GM23248 (cell line): ENCODE measurements around the gene ZNF718. TPM values are rescaled to one million over a fixed set of nuclear protein-coding genes. Genes with fewer than 3 reads are reported as not detected.
"Not testable (repeated sequence)": the region's sequence is repeated elsewhere in the genome, so short reads cannot be mapped to it uniquely, and the experiment has no call there.

Experiments used
- DNase-seq: peaks from one replicate; pipeline ENCODE4 v3.0.0-alpha.2; 2015
- H2AFZ ChIP-seq: fragments of 200-600 bp; sonication (generic); 2 replicates; pipeline ENCODE4 v1.6.1; 2016; ENCODE audit warnings: antibody characterized with exemption
- H3F3A ChIP-seq: fragments of 200-600 bp; sonication (generic); 2 replicates; pipeline ENCODE4 v1.6.1; 2016; ENCODE audit warnings: mild to moderate bottlenecking, antibody characterized with exemption, mixed run types; ENCODE audit not compliant: insufficient read depth
- H3K27ac ChIP-seq: fragments of 200-600 bp; sonication (generic); 2 replicates; pipeline ENCODE4 v1.5.1; 2016; ENCODE audit warnings: mild to moderate bottlenecking
- H3K27me3 ChIP-seq: fragments of 200-600 bp; sonication (generic); replicated peaks from 2 replicates; pipeline ENCODE4 v1.6.1; 2016; ENCODE audit warnings: mild to moderate bottlenecking; ENCODE audit not compliant: insufficient read depth
- H3K36me3 ChIP-seq: fragments of 200-600 bp; sonication (generic); 2 replicates; pipeline ENCODE4 v1.6.1; 2016; ENCODE audit warnings: low read depth, mild to moderate bottlenecking
- H3K4me1 ChIP-seq: fragments of 200-600 bp; sonication (generic); 2 replicates; pipeline ENCODE4 v1.6.1; 2016; ENCODE audit warnings: mild to moderate bottlenecking; ENCODE audit not compliant: insufficient read depth
- H3K4me2 ChIP-seq: fragments of 200-600 bp; sonication (generic); one replicate; pipeline ENCODE4 v1.6.1; 2016; ENCODE audit warnings: mild to moderate bottlenecking; ENCODE audit not compliant: unreplicated experiment
- H3K4me3 ChIP-seq: fragments of 200-600 bp; sonication (generic); 2 replicates; pipeline ENCODE4 v1.5.1; 2016; ENCODE audit warnings: mild to moderate bottlenecking
- H3K79me2 ChIP-seq: fragments of 200-600 bp; sonication (generic); 2 replicates; pipeline ENCODE4 v1.6.1; 2016; ENCODE audit warnings: mild to moderate bottlenecking; ENCODE audit not compliant: insufficient read depth
- H3K9ac ChIP-seq: fragments of 200-600 bp; sonication (generic); 2 replicates; pipeline ENCODE4 v1.6.1; 2016; ENCODE audit warnings: mild to moderate bottlenecking
- H3K9me2 ChIP-seq: fragments of 200-600 bp; sonication (generic); 2 replicates; pipeline ENCODE4 v1.6.1; 2016; ENCODE audit warnings: mixed run types, mild to moderate bottlenecking, moderate library complexity; ENCODE audit not compliant: insufficient read depth
- H3K9me3 ChIP-seq: fragments of 200-600 bp; sonication (generic); one replicate; pipeline ENCODE4 v1.6.1; 2017; ENCODE audit warnings: low read depth
- H4K20me1 ChIP-seq: fragments of 200-600 bp; sonication (generic); 2 replicates; pipeline ENCODE4 v1.6.0; 2016; ENCODE audit not compliant: insufficient read depth
- EZH2 ChIP-seq: fragments of 200-600 bp; sonication (generic); IDR thresholded peaks from 2 replicates; pipeline ENCODE4 v1.6.1; 2018; ENCODE audit warnings: antibody characterized with exemption, mild to moderate bottlenecking; ENCODE audit not compliant: insufficient read depth, poor library complexity, severe bottlenecking
- EZH2phosphoT487 ChIP-seq: fragments of 200-600 bp; sonication (generic); IDR thresholded peaks from 2 replicates; pipeline ENCODE4 v1.6.1; 2018; ENCODE audit warnings: antibody characterized with exemption, moderate library complexity, mild to moderate bottlenecking, low read depth; ENCODE audit not compliant: insufficient read depth
- WGBS, 2 experiments: methylation state at CpG; one replicate each; pipeline ENCODE4 v1.1.6; 2015 to 2017; ENCODE audit warnings: low lambda C conversion rate in 2 of 2, low coverage in 1 of 2; ENCODE audit errors: missing lambda C conversion rate in 2 of 2; 5-methylcytosine and 5-hydroxymethylcytosine counted together
- in situ Hi-C: fragments of 300-500 bp; cut with MboI; formaldehyde crosslinking; loops from 2 replicates; pipeline ENCODE4 v1.15.0; 2020
- polyA plus RNA-seq: library from polyadenylated mRNA; unstranded; fragments of >200 nt; fragmentation: Nextera tagmentation; extraction: Ambion mirVana; gene quantifications from 2 replicates; pipeline ENCODE4 v1.2.1, GENCODE V29; 2016
- total RNA-seq: library from RNA; depleted of rRNA; stranded (reverse); fragments of >200 nt; shearing (Covaris generic); gene quantifications from 2 replicates; pipeline ENCODE4 v1.2.3, GENCODE V29; 2014; rRNA removed

Gene ZNF718
- total RNA-seq: 2.4 and 5.8 TPM in 2 replicates
- 2.7 and 3.4 TPM in 2 replicates for polyA plus RNA-seq

DNA sequence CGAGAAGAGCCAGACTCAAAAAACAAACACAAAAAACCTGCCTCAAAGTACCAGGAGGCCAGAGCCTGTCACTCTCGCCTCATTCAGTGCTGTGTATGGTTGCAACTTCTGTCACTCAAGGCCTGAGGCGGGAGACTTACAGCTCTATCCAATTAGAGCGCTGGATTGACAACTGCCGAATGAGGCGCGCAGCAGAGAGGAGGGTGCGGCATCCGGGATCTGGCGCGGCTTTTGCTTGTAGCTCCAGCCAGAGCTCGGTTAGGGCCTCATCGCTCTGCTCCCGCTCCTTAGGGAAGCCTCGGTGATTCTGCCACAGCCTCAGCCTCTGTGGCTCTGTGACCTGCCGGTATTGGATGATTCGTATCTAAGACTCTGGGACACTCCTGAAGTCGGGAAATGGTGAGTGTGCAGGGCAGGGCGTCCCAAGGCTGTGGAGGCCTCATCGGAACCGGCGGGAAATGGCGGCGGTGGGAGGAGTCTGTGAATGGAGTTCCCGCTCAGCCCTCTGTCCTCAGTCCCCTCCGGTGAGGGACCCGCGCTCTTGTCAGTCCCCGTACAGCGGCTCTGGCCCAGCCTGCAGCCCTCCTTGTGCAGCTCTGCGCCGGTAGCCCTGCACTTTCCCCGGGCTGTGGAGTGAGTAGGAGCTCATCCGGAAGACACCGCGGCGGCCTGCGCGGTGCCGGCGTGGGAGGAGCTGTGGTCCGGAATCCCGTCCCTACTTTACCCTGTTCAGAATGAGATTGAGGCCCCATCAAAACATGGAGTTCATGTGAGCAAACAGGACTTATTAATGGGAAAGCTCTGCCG, at the start of gene ZNF718:
ZNF718 (plus strand) TSS at position 227 of the 807 bp plus-strand sequence; CDS start at position 397, 170 bp downstream.
- Histone ChIP-seq H4K20me1 (no peaks in the 10 kb centered on the region), H3K79me2 (peaks cover 46% of the 10 kb centered on the region), H3K36me3 (peaks cover 23% of the 10 kb centered on the region), H3K27me3 (no peaks in the 10 kb centered on the region), H3K27ac (peak within 1 kb of the TSS; percentile 81), H3K9ac (peak within 1 kb of the TSS; percentile 87), H2AFZ (peak within 1 kb of the TSS; percentile 95), H3K9me3 (no peaks in the 10 kb centered on the region), H3K4me1 (no peaks in the 10 kb centered on the region; the same call in 1 of the 2 replicates), H3F3A (peaks cover 4% of the 10 kb centered on the region; the same call in 1 of the 2 replicates), H3K4me2 (peak within 1 kb of the TSS; percentile 74), H3K9me2 (no peaks in the 10 kb centered on the region), H3K4me3 (peak within 1 kb of the TSS; percentile 86)
- in situ Hi-C loops: no loop called here
- WGBS, 2 experiments: 0 to 2% methylated on average over 43 to 44 of the region's 44 CpGs
- TF ChIP-seq EZH2 (no peak), EZH2phosphoT487 (no peak)
- peak; percentile 98 for DNase-seq

DNA sequence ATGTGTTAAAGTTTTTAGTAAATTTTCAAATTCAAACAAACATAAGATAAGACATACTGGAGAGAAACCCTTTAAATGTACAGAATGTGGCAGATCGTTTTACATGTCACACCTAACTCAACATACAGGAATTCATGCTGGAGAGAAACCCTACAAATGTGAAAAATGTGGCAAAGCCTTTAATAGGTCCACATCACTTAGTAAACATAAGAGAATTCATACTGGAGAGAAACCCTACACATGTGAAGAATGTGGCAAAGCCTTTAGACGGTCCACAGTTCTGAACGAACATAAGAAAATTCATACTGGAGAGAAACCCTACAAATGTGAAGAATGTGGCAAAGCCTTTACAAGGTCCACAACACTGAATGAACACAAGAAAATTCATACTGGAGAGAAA, 38.4 kb upstream of the ZNF718 start:
- in situ Hi-C loops: no loop called here
- TF ChIP-seq EZH2phosphoT487: no peak
- TF ChIP-seq EZH2: no peak
- peaks cover 90% of the 10 kb centered on the region for H3K36me3 ChIP-seq
- no peaks in the 10 kb centered on the region for H3K4me1 ChIP-seq
- DNase-seq: no peak
- peaks cover 5% of the 10 kb centered on the region; the same call in 1 of the 2 replicates for H3K79me2 ChIP-seq
- H3K27ac ChIP-seq: no peak overlapping the region
- no peak overlapping the region for H3K4me3 ChIP-seq
- H2AFZ ChIP-seq: no peak overlapping the region
- H3K27me3 ChIP-seq: no peaks in the 10 kb centered on the region
- peaks cover 14% of the 10 kb centered on the region; the same call in 1 of the 2 replicates for H3F3A ChIP-seq
- 92 to 93% methylated on average over 3 of the region's 3 CpGs for WGBS, 2 experiments
- peaks cover 40% of the 10 kb centered on the region for H3K9me3 ChIP-seq
- H4K20me1 ChIP-seq: no peaks in the 10 kb centered on the region
- no peak overlapping the region for H3K4me2 ChIP-seq
- no peaks in the 10 kb centered on the region for H3K9me2 ChIP-seq
- no peak overlapping the region for H3K9ac ChIP-seq

DNA sequence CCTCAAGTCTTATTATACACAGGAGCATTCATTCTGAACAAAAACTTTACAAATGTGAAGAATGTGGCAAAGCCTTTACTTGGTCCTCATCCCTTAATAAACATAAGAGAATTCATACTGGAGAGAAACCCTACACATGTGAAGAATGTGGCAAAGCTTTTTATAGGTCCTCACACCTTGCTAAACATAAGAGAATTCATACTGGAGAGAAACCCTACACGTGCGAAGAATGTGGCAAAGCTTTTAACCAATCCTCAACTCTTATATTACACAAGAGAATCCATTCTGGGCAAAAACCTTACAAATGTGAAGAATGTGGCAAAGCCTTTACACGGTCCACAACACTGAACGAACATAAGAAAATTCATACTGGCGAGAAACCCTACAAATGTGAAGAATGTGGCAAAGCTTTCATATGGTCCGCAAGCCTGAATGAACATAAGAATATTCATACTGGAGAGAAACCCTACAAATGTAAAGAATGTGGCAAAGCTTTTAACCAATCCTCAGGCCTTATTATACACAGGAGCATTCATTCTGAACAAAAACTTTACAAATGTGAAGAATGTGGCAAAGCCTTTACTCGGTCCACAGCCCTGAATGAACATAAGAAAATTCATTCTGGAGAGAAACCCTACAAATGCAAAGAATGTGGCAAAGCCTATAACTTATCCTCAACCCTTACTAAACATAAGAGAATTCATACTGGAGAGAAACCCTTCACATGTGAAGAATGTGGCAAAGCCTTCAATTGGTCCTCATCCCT, 37.6 kb upstream of the ZNF718 start:
- H3K9ac ChIP-seq, H3K4me2 ChIP-seq, H3K4me3 ChIP-seq, DNase-seq, H3K27ac ChIP-seq, H3K9me2 ChIP-seq, H3K27me3 ChIP-seq, H2AFZ ChIP-seq, H3K4me1 ChIP-seq, H4K20me1 ChIP-seq, in situ Hi-C loops, H3K79me2 ChIP-seq: not testable (repeated sequence)
- WGBS, 2 experiments: 98 to 99% methylated on average over 7 of the region's 7 CpGs
- peaks cover 47% of the 10 kb centered on the region for H3K9me3 ChIP-seq
- H3K36me3 ChIP-seq: peaks cover 90% of the 10 kb centered on the region
- peaks cover 14% of the 10 kb centered on the region; the same call in 1 of the 2 replicates for H3F3A ChIP-seq

DNA sequence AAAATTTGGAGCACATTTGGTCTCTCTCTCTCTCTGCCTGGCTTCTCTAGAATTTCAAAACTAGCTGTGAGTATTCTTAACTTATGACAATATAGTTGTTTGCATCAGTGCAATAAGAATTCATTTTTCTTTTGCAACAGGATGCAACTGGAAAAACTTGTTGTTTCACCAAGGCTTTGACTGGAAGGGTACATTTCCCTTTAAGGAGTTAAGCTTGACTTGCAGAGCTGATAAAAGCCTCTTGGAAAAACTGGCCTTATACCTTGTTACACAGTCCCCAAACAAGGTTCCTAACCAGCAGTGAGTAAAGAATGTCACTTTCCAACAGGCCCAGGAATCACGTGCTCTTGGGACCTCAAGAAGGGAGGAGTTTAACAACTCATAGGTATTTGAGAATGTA, 25.9 kb upstream of the ZNF718 start:
- Histone ChIP-seq H3K9ac (no peak overlapping the region), H3K4me2 (no peak overlapping the region), H3K27ac (no peak overlapping the region), H3K4me1 (no peaks in the 10 kb centered on the region), H3K27me3 (no peaks in the 10 kb centered on the region), H3F3A (peaks cover 3% of the 10 kb centered on the region; the same call in 1 of the 2 replicates), H3K9me2 (no peaks in the 10 kb centered on the region), H3K36me3 (0 out of 2 replicates have a peak, but pooled peaks cover 5% of the 10 kb centered on the region), H3K79me2 (no peaks in the 10 kb centered on the region), H3K4me3 (no peak overlapping the region), H2AFZ (no peak overlapping the region), H3K9me3 (peaks cover 13% of the 10 kb centered on the region), H4K20me1 (no peaks in the 10 kb centered on the region)
- DNase-seq: no peak
- in situ Hi-C loops: no loop called here
- TF ChIP-seq EZH2 (no peak), EZH2phosphoT487 (no peak)
- WGBS, 2 experiments: 61 to 96% methylated on average over 1 of the region's 1 CpG
